HepG2 (cell line): Measurements from ENCODE around the gene KRT79. TPM values are rescaled to one million over a fixed set of nuclear protein-coding genes. Genes with fewer than 3 reads are reported as not detected.

ENCODE experiments used
- ARNT2 ChIP-seq: sonication (generic); formaldehyde crosslinking; IDR thresholded peaks from 2 replicates; pipeline ENCODE4 v1.8.0; 2022; ENCODE audit warnings: mild to moderate bottlenecking, low read depth, missing genetic modification reagents, moderate library complexity
- DR1 ChIP-seq: sonication (generic); formaldehyde crosslinking; IDR thresholded peaks from 2 replicates; pipeline ENCODE4 v1.8.0; 2021; ENCODE audit warnings: mild to moderate bottlenecking, missing genetic modification reagents, inconsistent platforms
- FOXK2 ChIP-seq: fragments of 450-650 bp; IDR thresholded peaks from 2 replicates; pipeline ENCODE4 v1.6.1; 2016
- GATA4 ChIP-seq: sonication (generic); IDR thresholded peaks from 2 replicates; pipeline ENCODE4 v1.6.1; 2016; ENCODE audit warnings: antibody characterized with exemption, low read depth, borderline replicate concordance
- HHEX ChIP-seq: IDR thresholded peaks from 2 replicates; pipeline ENCODE4 v1.6.1; 2016; ENCODE audit warnings: control low read depth
- HNRNPLL ChIP-seq: fragments of 200-400 bp; formaldehyde crosslinking; IDR thresholded peaks from 2 replicates; pipeline ENCODE4 v1.6.1; 2017; ENCODE audit warnings: mild to moderate bottlenecking, low read depth, low read length; ENCODE audit not compliant: poor library complexity, severe bottlenecking
- MEIS1 ChIP-seq: sonication (generic); formaldehyde crosslinking; IDR thresholded peaks from 2 replicates; pipeline ENCODE4 v1.9.0; 2021; ENCODE audit warnings: mild to moderate bottlenecking, missing genetic modification reagents, moderate library complexity, borderline replicate concordance
- NR0B2 ChIP-seq: sonication (generic); formaldehyde crosslinking; IDR thresholded peaks from 2 replicates; pipeline ENCODE4 v1.4.0; 2020; ENCODE audit warnings: mild to moderate bottlenecking, missing genetic modification reagents
- PHF8 ChIP-seq: sonication (generic); formaldehyde crosslinking; IDR thresholded peaks from 2 replicates; pipeline ENCODE4 v1.5.0; 2020; ENCODE audit warnings: missing genetic modification reagents
- PRDM15 ChIP-seq: sonication (generic); formaldehyde crosslinking; IDR thresholded peaks from 2 replicates; pipeline ENCODE4 v1.4.0; 2020; ENCODE audit warnings: missing genetic modification reagents
- RCOR2 ChIP-seq: IDR thresholded peaks from 2 replicates; pipeline ENCODE4 v1.6.1; 2016; ENCODE audit warnings: missing biosample characterization, missing genetic modification reagents
- SAP130 ChIP-seq: IDR thresholded peaks from 2 replicates; pipeline ENCODE4 v1.6.1; 2016; ENCODE audit warnings: low read depth
- SMYD3 ChIP-seq: sonication (generic); formaldehyde crosslinking; IDR thresholded peaks from 2 replicates; pipeline ENCODE4 v1.8.1; 2023; ENCODE audit warnings: mild to moderate bottlenecking, missing genetic modification reagents
- SP4 ChIP-seq: sonication (generic); formaldehyde crosslinking; IDR thresholded peaks from 2 replicates; pipeline ENCODE4 v1.8.1; 2023; ENCODE audit warnings: mild to moderate bottlenecking, missing genetic modification reagents
- TAF15 ChIP-seq: fragments of 200-400 bp; formaldehyde crosslinking; IDR thresholded peaks from one replicate; pipeline ENCODE4 v1.6.1; 2018; ENCODE audit warnings: mild to moderate bottlenecking, low read depth, low read length; ENCODE audit not compliant: poor library complexity, severe bottlenecking
- ZBTB25 ChIP-seq: IDR thresholded peaks from 2 replicates; pipeline ENCODE4 v1.6.1; 2018; ENCODE audit warnings: missing genetic modification reagents
- ZNF251 ChIP-seq: sonication (generic); formaldehyde crosslinking; IDR thresholded peaks from 2 replicates; pipeline ENCODE4 v1.9.0; 2021; ENCODE audit warnings: mild to moderate bottlenecking, missing genetic modification reagents
- ZNF552 ChIP-seq: sonication (generic); formaldehyde crosslinking; IDR thresholded peaks from 2 replicates; pipeline ENCODE4 v1.9.0; 2022; ENCODE audit warnings: missing genetic modification reagents, mild to moderate bottlenecking, borderline replicate concordance
- ZNF562 ChIP-seq: sonication (generic); formaldehyde crosslinking; IDR thresholded peaks from 2 replicates; pipeline ENCODE4 v1.8.0; 2022; ENCODE audit warnings: missing genetic modification reagents, borderline replicate concordance
- ZNF567 ChIP-seq: sonication (generic); formaldehyde crosslinking; IDR thresholded peaks from 2 replicates; pipeline ENCODE4 v1.8.1; 2023; ENCODE audit warnings: mild to moderate bottlenecking, missing genetic modification reagents, borderline replicate concordance
- polyA plus RNA-seq, 8 experiments: library from polyadenylated mRNA; depleted of rRNA in 3 of 8; stranded (reverse) in 7 of 8; unstranded in 1 of 8; fragments of >200 nt; fragmentation: Illumina TruSeq in 4 of 8; extraction: Trizol in 4 of 8; gene quantifications; 2 replicates each; pipeline versions ENCODE4 v1.2.1 to v1.2.3, GENCODE V29; 2011 to 2016; ENCODE audit warnings: low read depth in 4 of 8, missing spikeins in 1 of 8, mixed read lengths in 1 of 8; ENCODE audit not compliant: insufficient read depth in 1 of 8
- total RNA-seq, 5 experiments: library from RNA; depleted of rRNA; stranded (reverse); fragments of >200 nt; fragmentation: Illumina TruSeq; extraction: Trizol; gene quantifications; 2 replicates each; pipeline ENCODE4 v1.2.3, GENCODE V29; 2016; ENCODE audit warnings: low read depth in 1 of 5
- TF ChIP-seq, protein P1 (sequence below): IDR thresholded peaks from 2 replicates; pipeline ENCODE4 v1.6.1; 2012; ENCODE audit warnings: low read length, improper control_type of control experiment

KRT79 gene
- total and polyA plus RNA-seq, 2 of the 13 experiments (the other 11 are each of a cell fraction or from before 2014, with no cell fraction given): 0.09 TPM; not detected in 1

DNA sequence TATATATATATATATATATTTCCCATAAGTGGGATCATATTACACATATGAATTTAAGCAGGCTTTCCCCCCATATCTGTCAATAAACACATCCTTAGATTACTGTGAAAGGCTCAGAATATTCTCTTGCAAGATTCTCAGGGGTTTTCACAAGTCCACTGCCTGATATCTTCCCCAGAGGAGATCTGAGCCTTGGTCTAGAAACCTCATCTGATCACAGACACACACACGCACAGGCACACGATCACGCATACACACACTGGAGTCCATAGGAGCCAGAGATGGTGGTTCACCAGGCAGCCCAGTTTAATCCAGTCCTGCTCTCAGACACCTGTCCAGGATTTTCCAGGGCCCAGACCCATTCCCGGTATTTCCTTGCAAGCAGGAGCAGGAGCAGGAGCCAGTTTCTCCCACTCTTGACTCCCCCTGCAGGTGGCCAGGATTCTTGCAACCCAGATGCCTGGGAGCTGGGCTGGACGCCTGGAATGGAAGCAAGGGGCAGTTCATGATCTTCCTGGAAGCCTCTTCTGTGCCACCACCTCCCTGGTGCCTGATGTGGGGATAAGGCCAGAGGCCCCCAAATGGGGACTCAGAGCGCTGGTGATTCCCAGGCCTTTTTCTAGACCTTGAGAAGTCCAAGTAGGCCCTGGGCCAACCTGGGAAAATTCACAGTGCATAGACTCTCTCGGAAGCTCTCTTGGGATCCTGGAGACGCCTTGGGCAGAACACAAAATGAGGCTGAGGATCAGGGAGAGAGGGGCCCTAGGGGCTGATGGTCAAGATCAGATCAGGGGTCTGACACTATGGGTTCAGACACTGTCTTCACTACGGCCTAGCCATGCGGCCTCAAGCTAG is 31.2 kb upstream of the KRT79 start (continued):
- TF ChIP-seq ZNF251 (CRISPR knock-in tag) (no peak), HHEX (no peak), HNRNPLL (no peak), SP4 (no peak), SMYD3 (CRISPR knock-in tag) (no peak), ZBTB25 (CRISPR knock-in tag) (no peak), ZNF567 (CRISPR knock-in tag) (no peak), SAP130 (CRISPR knock-in tag) (no peak), ARNT2 (CRISPR knock-in tag) (no peak), FOXK2 (no peak), ZNF552 (CRISPR knock-in tag) (no peak), GATA4 (no peak), TAF15 (no peak), NR0B2 (CRISPR knock-in tag) (0 out of 2 replicates have a peak, but pooled peaks have one; percentile 23), DR1 (no peak), ZNF562 (no peak), RCOR2 (CRISPR knock-in tag) (no peak), PRDM15 (CRISPR knock-in tag) (peak; percentile 92), PHF8 (CRISPR knock-in tag) (no peak), MEIS1 (CRISPR knock-in tag) (no peak)
- TF ChIP-seq, protein P1, sequence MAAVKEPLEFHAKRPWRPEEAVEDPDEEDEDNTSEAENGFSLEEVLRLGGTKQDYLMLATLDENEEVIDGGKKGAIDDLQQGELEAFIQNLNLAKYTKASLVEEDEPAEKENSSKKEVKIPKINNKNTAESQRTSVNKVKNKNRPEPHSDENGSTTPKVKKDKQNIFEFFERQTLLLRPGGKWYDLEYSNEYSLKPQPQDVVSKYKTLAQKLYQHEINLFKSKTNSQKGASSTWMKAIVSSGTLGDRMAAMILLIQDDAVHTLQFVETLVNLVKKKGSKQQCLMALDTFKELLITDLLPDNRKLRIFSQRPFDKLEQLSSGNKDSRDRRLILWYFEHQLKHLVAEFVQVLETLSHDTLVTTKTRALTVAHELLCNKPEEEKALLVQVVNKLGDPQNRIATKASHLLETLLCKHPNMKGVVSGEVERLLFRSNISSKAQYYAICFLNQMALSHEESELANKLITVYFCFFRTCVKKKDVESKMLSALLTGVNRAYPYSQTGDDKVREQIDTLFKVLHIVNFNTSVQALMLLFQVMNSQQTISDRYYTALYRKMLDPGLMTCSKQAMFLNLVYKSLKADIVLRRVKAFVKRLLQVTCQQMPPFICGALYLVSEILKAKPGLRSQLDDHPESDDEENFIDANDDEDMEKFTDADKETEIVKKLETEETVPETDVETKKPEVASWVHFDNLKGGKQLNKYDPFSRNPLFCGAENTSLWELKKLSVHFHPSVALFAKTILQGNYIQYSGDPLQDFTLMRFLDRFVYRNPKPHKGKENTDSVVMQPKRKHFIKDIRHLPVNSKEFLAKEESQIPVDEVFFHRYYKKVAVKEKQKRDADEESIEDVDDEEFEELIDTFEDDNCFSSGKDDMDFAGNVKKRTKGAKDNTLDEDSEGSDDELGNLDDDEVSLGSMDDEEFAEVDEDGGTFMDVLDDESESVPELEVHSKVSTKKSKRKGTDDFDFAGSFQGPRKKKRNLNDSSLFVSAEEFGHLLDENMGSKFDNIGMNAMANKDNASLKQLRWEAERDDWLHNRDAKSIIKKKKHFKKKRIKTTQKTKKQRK: no peak
